GM12874 (cell line): Measurements from ENCODE around the gene SMIM3.

Experiments
- TF ChIP-seq, protein P1 (sequence below): IDR thresholded peaks from 2 replicates; pipeline ENCODE4 v1.5.1; 2011; ENCODE audit warnings: low read depth, mild to moderate bottlenecking, control low read depth, low read length, moderate library complexity; ENCODE audit not compliant: insufficient read depth

The SMIM3 gene

DNA sequence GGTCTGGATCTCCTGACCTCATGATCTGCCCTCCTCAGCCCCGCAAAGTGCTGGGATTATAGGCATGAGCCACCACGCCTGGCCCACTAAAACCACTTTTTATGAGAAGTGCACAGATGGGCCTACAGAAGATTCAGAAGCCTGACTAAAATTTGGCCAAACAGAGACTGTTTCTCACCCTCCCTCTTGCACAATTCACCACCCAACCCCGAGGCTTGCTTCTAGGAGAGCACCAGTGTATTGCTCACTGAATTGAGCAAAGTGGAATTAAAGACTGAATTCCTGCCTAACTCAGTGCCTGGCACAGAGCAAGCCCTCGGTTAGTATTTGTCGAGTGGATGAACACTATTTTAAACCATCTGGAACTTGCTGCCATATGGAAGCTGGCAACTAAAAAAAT is 16.3 kb upstream of the SMIM3 start:
- TF ChIP-seq, protein P1, sequence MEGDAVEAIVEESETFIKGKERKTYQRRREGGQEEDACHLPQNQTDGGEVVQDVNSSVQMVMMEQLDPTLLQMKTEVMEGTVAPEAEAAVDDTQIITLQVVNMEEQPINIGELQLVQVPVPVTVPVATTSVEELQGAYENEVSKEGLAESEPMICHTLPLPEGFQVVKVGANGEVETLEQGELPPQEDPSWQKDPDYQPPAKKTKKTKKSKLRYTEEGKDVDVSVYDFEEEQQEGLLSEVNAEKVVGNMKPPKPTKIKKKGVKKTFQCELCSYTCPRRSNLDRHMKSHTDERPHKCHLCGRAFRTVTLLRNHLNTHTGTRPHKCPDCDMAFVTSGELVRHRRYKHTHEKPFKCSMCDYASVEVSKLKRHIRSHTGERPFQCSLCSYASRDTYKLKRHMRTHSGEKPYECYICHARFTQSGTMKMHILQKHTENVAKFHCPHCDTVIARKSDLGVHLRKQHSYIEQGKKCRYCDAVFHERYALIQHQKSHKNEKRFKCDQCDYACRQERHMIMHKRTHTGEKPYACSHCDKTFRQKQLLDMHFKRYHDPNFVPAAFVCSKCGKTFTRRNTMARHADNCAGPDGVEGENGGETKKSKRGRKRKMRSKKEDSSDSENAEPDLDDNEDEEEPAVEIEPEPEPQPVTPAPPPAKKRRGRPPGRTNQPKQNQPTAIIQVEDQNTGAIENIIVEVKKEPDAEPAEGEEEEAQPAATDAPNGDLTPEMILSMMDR, result no peak

DNA sequence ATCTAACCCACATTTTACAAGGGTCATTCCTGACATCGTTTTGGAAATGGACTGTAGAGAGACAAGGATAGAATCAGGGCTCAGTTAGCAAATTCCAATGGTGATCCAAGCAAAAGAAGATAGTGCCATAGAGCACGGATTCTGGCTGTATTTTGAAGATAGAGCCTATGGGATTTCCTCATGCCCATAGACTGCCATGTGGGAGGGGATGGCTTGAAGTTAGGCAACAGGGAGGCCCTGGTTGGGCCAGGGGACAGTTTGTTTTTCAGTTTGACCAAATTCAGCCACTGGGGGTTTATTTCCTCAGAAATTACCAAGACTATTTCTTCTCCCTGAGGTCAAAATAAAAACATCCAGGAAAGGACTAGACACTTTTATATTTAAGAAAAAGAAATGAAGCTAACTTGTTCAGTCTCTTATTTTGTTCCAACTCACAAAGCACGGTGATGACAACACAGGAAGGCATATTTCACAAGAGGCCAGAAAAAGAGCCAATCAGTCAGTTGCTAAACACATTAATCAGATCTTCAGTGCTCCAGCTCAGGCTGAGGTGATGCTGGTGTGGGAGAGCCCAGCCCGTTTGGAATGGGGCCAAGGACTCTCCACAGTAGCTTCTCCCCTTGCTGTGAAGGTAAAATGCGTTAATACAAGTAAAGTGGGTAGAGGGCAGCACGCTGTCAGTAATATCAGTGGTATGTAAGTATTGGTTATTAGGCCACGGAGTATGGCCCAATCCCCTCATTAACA is 15.4 kb upstream of the SMIM3 start:
- TF ChIP-seq, protein P1, result no peak

DNA sequence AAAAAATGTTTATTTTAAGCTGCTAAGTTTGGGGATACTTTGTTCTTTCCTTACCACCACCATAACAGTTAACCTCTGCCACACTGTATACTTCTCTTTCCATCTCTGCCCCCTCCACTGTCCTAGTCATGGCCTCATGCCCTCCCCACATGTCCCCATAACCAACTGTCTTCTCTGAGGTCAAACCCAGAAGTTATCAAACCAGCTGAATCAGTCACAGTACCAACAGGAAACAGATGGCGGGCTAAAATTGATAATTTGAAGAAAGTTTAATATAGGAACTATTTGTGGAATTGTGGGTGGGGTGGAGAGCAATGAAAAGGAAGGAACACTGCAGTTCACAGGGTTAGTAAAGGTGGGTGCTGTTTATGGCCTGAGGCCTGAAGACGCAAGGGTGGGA is 14.0 kb upstream of the SMIM3 start:
- TF ChIP-seq, protein P1, result no peak

DNA sequence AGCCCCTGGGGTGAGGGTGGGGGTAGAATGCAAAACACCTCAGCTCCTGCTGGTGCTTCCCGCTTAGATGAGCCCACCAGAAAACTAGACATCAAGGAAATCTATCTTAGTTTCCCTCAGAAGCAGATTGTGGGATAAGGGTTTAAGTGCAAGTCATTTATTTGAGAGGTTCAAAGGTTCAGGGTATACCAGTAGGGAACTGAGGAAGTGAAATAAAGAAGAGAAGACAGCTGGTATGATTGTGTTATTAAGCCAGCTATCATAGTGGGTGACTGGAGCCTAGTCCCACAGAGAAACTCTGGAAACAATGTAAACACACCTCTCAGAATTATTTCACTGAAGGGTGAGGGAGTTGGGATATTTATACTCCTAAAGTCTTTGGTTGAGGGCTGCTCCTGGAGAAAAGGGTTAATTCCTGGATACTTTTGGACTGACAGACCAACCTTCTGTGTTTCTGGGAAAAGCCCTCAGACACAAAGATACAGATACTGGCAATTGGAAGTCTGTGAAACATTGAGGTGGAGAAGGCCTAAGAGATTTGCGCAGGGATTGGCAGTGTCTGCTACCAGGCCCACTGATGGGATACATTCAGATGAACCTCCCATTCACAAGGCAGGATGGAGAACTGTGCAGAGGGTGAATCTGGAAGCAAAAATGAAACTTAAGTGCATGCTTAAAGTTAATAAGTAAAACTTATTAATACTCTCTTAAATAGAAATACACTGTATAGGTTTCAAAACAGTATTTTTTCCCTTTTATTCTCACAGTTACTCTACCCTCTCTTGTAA is 13.4 kb upstream of the SMIM3 start:
- TF ChIP-seq, protein P1, result no peak

DNA sequence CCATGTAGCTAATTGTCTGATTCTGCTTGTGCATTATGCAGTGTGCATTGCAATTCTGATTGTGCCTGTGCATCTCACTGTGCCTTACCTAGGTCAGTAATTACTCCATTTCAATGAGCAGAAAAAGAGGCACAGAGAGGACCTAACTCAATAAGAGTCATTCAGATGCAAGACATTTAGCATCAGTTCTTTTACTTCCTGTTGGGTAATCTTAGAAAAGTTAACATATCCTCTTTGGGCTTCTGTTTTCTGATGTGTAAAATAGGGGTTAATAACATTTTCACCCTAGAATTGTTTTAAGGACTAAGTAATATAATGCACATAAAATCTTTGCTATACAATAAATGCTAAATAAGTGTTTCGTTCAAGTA is 12.8 kb upstream of the SMIM3 start:
- TF ChIP-seq, protein P1, result no peak

DNA sequence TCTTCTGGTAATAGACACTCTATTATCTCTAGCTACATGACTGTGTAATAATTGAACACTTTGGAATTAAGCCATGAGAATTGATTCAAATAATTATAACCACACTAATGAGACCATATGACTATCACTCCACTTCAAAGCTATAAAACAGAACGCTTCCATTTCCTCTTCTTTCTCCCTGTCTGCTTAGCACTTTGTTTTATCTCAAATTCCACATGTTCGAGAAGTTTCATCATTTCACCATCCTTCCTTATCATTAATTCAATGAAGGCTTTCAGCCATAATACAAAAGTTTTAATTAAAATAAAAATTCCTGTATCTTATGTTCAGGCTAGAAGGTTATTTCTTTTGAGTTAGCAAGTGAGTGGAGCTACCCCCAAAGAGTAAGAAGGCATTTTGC is 12.3 kb upstream of the SMIM3 start:
- TF ChIP-seq, protein P1, result no peak

DNA sequence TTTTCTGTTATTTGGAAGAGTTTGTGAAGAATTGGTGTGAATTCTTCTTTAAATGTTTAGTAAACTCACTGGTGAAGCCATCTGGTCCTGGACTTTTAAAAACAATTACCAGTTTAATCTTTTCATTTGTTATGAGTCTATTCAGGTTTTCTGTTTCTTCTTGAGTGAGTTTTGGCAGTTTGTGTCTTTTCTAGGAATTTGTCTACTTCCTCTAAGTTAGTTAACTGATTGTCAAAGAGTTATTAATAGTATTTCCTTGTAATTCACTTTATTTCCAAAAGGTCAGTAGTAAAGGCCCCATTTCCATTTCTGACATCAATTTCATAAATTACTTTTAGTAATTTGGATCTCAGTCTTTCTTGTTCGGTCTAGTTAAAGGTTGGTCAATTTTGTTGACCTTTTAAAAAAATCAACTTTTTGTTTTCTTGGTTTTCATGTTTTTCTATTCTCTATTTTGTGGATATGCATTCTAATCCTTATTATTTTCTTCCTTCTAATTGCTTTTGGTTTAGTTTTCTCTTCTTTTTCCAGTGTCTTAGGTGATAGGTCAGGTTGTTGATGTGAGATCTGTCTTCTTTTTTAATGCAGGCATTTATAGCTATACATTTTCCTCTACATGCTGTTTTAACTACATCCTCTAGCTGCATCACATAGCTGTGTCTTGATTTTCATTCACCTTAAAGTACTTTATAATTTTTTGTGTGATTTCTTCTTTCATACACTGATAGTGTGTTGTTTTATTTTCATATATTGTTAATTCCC is 7.3 kb upstream of the SMIM3 start:
- TF ChIP-seq, protein P1, result no peak
